Stomach smooth muscle (tissue), 2 donors: ENCODE results near the gene MCFD2.
A peak's percentile ranks its signal among the peaks of the same experiment; 100 is the strongest.

Experiments used
- H3K27ac ChIP-seq: one replicate; pipeline ENCODE4 v1.7.0; 2013; ENCODE audit warnings: mild to moderate bottlenecking, low read length, inconsistent platforms
- H3K27me3 ChIP-seq, 2 donors: one replicate each; pipeline ENCODE4 v1.7.0; 2013; ENCODE audit warnings: low read length in 2 of 2; ENCODE audit not compliant: insufficient read depth in 2 of 2, control insufficient read depth in 1 of 2
- H3K36me3 ChIP-seq, 2 donors: one replicate each; pipeline ENCODE4 v1.7.0; 2013; ENCODE audit warnings: low read length in 2 of 2; ENCODE audit not compliant: control insufficient read depth in 2 of 2, insufficient read depth in 2 of 2
- H3K4me1 ChIP-seq: one replicate; pipeline ENCODE4 v1.7.0; 2013; ENCODE audit warnings: low read length; ENCODE audit not compliant: control insufficient read depth, insufficient read depth
- H3K4me3 ChIP-seq, 2 donors: one replicate each; pipeline ENCODE4 v1.7.0; 2013; ENCODE audit warnings: low read length in 2 of 2
- H3K9ac ChIP-seq, 2 donors: one replicate each; pipeline ENCODE4 v1.7.0; 2013; ENCODE audit warnings: low read length in 2 of 2, mild to moderate bottlenecking in 1 of 2
- H3K9me3 ChIP-seq, 2 donors: one replicate each; pipeline ENCODE4 v1.7.0; 2013; ENCODE audit warnings: low read length in 2 of 2; ENCODE audit not compliant: control insufficient read depth in 2 of 2
- donor health status: healthy.
- donor health status: Pancreatic carcinoma.

The MCFD2 gene

GRCh38 chr2:46871976-46872381 is 43.6 kb downstream of the MCFD2 start:
- H3K4me1 ChIP-seq = peaks cover 50% of the 10 kb centered on the region
- no peaks in the 10 kb centered on the region for H3K36me3 ChIP-seq
- no peak overlapping the region for H3K9ac ChIP-seq
- no peaks in the 10 kb centered on the region for H3K27me3 ChIP-seq
- no peak overlapping the region for H3K27ac ChIP-seq
- no peaks in the 10 kb centered on the region for H3K9me3 ChIP-seq
- no peak overlapping the region for H3K4me3 ChIP-seq

GRCh38 chr2:46870051-46870839 is 45.4 kb downstream of the MCFD2 start:
- Histone ChIP-seq H3K4me1 (peaks cover 38% of the 10 kb centered on the region), H3K4me3 (no peak overlapping the region), H3K27me3 (no peaks in the 10 kb centered on the region), H3K9ac (no peak overlapping the region), H3K36me3 (no peaks in the 10 kb centered on the region), H3K9me3 (no peaks in the 10 kb centered on the region), H3K27ac (no peak overlapping the region)

- Histone ChIP-seq H3K27ac (no peak overlapping the region), H3K4me1 (peaks cover 32% of the 10 kb centered on the region), H3K4me3 (no peak overlapping the region), H3K9ac (no peak overlapping the region), H3K36me3 (no peaks in the 10 kb centered on the region), H3K27me3 (no peaks in the 10 kb centered on the region), H3K9me3 (peaks cover 0 to 3% of the 10 kb centered on the region in 2 donors)
Observed at GRCh38 chr2:46869621-46870020, 46.0 kb downstream of the MCFD2 start.

DNA sequence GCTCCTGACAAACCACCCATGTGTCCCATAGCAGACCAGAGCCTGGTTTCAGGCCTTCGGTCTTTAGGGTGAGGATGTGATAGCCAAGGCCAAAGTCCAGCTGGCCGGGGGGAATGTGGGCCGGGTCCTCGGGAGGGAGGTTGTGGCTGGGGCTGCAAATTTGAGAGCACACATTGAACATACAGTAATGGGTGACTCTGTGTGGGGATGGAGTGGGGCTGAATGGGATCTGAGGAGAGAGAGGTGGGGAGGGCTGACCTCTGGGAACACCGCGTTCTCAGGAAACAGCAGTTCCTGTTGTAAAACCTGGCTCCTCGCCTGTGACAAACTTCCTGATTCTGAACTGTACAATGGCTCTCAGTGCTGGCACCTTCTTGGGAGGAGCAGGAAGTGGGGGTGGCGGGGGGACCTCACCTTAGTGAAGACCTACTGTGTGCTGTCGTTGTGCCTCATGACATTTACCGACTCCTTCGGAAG is 48.8 kb downstream of the MCFD2 start:
- Histone ChIP-seq H3K4me1 (peaks cover 15% of the 10 kb centered on the region), H3K9me3 (peaks cover 0 to 3% of the 10 kb centered on the region in 2 donors), H3K36me3 (no peaks in the 10 kb centered on the region), H3K9ac (no peak overlapping the region), H3K27me3 (no peaks in the 10 kb centered on the region), H3K4me3 (no peak overlapping the region), H3K27ac (peak overlapping the region; percentile 18)

- Histone ChIP-seq H3K27me3 (no peaks in the 10 kb centered on the region), H3K9ac (no peak overlapping the region), H3K9me3 (peaks cover 0 to 3% of the 10 kb centered on the region in 2 donors), H3K27ac (no peak overlapping the region), H3K36me3 (no peaks in the 10 kb centered on the region), H3K4me3 (no peak overlapping the region), H3K4me1 (peaks cover 18% of the 10 kb centered on the region)
Observed at GRCh38 chr2:46865181-46865970, 50.2 kb downstream of the MCFD2 start.

DNA sequence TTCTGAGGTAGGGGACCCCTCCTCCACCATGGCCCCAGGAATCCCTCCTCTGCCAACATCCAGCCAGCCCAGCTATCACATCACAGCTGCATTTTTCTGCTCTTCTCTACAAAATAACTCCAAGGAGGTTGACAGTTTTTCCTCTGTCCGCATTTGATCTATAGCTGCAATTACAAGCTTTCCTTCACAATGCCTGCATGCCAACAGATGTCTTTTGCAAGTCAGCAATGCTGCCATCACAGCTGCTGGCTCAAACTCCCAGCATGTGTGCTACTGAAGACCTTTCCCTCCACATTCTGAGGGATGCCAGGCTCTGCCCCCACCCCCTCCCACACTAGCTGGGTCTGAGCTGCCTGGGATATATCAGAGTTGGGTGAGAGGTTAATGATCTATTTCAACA is 51.7 kb downstream of the MCFD2 start:
- Histone ChIP-seq H3K27ac (no peak overlapping the region), H3K36me3 (no peaks in the 10 kb centered on the region), H3K4me1 (peaks cover 8% of the 10 kb centered on the region), H3K9me3 (peaks cover 0 to 3% of the 10 kb centered on the region in 2 donors), H3K27me3 (no peaks in the 10 kb centered on the region), H3K4me3 (no peak overlapping the region), H3K9ac (no peak overlapping the region)

- H3K9me3 ChIP-seq = peaks cover 0 to 3% of the 10 kb centered on the region in 2 donors
- H3K4me3 ChIP-seq = no peak overlapping the region
- no peaks in the 10 kb centered on the region for H3K27me3 ChIP-seq
- no peak overlapping the region for H3K9ac ChIP-seq
- H3K27ac ChIP-seq = no peak overlapping the region
- peaks cover 17% of the 10 kb centered on the region for H3K4me1 ChIP-seq
- H3K36me3 ChIP-seq = no peaks in the 10 kb centered on the region
Observed at GRCh38 chr2:46862514-46862913, 53.1 kb downstream of the MCFD2 start.

GRCh38 chr2:46861916-46862315 is 53.7 kb downstream of the MCFD2 start:
- Histone ChIP-seq H3K9me3 (peaks cover 0 to 3% of the 10 kb centered on the region in 2 donors), H3K36me3 (no peaks in the 10 kb centered on the region), H3K27ac (no peak overlapping the region), H3K4me3 (no peak overlapping the region), H3K9ac (no peak overlapping the region), H3K4me1 (peaks cover 17% of the 10 kb centered on the region), H3K27me3 (no peaks in the 10 kb centered on the region)

GRCh38 chr2:46859482-46859881 is 56.1 kb downstream of the MCFD2 start:
- Histone ChIP-seq H3K9ac (no peak overlapping the region), H3K27me3 (no peaks in the 10 kb centered on the region), H3K9me3 (no peaks in the 10 kb centered on the region), H3K36me3 (no peaks in the 10 kb centered on the region), H3K4me3 (no peak overlapping the region), H3K27ac (no peak overlapping the region), H3K4me1 (peaks cover 39% of the 10 kb centered on the region)

- Histone ChIP-seq H3K9ac (no peak overlapping the region), H3K4me3 (no peak overlapping the region), H3K27me3 (no peaks in the 10 kb centered on the region), H3K4me1 (peaks cover 44% of the 10 kb centered on the region), H3K27ac (no peak overlapping the region), H3K9me3 (no peaks in the 10 kb centered on the region), H3K36me3 (no peaks in the 10 kb centered on the region)
Observed at GRCh38 chr2:46858702-46859090, 56.9 kb downstream of the MCFD2 start.
